Uterus (tissue), 2 donors: Measurements from ENCODE around the gene HAND1.

Experiments used
- POLR2A ChIP-seq, 2 donors: fragments of 450-650 bp; IDR thresholded peaks; one replicate each; pipeline ENCODE4 v1.6.1; 2016; ENCODE audit warnings: antibody characterized with exemption in 2 of 2, mild to moderate bottlenecking in 1 of 2, moderate library complexity in 1 of 2
- TF ChIP-seq, protein P1 (sequence below), 4 experiments: fragments of 200-600 bp in 2 of 4; fragments of 450-650 bp in 2 of 4; sonication (generic) in 2 of 4; IDR thresholded peaks; one replicate each; pipeline ENCODE4 v1.5.1; 2016 to 2019; ENCODE audit warnings: antibody characterized with exemption in 4 of 4, mild to moderate bottlenecking in 2 of 4, moderate library complexity in 1 of 4

DNA sequence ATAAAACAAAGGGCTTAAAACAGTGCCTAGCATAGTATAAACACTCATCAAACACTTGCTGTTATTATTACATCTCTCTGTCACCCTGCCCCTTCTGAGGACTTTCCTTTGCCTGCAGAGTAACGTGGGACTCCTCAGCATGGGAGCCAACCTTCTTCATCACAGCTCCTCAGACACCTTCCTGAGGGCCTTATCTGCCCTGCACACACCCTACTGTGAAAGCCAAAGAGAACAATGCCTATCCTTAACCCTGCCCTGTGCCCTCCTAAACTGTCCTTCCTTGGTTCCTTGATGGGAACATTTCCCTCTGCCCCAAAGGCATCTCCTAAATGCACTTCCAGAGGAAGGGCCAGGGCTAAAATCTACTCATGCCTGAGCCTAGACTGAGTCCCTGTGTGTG is 20.6 kb upstream of the HAND1 start:
- TF ChIP-seq, protein P1, sequence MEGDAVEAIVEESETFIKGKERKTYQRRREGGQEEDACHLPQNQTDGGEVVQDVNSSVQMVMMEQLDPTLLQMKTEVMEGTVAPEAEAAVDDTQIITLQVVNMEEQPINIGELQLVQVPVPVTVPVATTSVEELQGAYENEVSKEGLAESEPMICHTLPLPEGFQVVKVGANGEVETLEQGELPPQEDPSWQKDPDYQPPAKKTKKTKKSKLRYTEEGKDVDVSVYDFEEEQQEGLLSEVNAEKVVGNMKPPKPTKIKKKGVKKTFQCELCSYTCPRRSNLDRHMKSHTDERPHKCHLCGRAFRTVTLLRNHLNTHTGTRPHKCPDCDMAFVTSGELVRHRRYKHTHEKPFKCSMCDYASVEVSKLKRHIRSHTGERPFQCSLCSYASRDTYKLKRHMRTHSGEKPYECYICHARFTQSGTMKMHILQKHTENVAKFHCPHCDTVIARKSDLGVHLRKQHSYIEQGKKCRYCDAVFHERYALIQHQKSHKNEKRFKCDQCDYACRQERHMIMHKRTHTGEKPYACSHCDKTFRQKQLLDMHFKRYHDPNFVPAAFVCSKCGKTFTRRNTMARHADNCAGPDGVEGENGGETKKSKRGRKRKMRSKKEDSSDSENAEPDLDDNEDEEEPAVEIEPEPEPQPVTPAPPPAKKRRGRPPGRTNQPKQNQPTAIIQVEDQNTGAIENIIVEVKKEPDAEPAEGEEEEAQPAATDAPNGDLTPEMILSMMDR (IDR thresholded peaks at IDR 0.05) = no peak
- TF ChIP-seq POLR2A (IDR thresholded peaks at IDR 0.05) = no peak
